HEK293 (cell line): Measurements from ENCODE around the gene TRAF3IP3.

Source experiments
- CTCF ChIP-seq: fragments of 450-650 bp; formaldehyde crosslinking; IDR thresholded peaks from 2 replicates; pipeline ENCODE4 v1.5.1; 2016; ENCODE audit warnings: missing biosample characterization, missing genetic modification characterization
- EGR2 ChIP-seq: fragments of 450-650 bp; formaldehyde crosslinking; IDR thresholded peaks from 2 replicates; pipeline ENCODE4 v1.5.1; 2016; ENCODE audit warnings: low read depth, missing biosample characterization, missing genetic modification characterization
- KLF9 ChIP-seq: fragments of 450-650 bp; formaldehyde crosslinking; IDR thresholded peaks from 2 replicates; pipeline ENCODE4 v1.5.1; 2016; ENCODE audit warnings: missing biosample characterization, missing genetic modification characterization, low read depth
- MEIS1 ChIP-seq: sonication (generic); formaldehyde crosslinking; IDR thresholded peaks from 2 replicates; pipeline ENCODE4 v1.8.1; 2022; ENCODE audit warnings: missing genetic modification reagents, mild to moderate bottlenecking, borderline replicate concordance
- SETDB1 ChIP-seq: IDR thresholded peaks from one replicate; pipeline ENCODE4 v1.6.1; 2017; ENCODE audit warnings: mild to moderate bottlenecking, low read length, moderate library complexity, mixed read lengths; ENCODE audit not compliant: insufficient read length
- ZBTB1 ChIP-seq: fragments of 450-650 bp; formaldehyde crosslinking; IDR thresholded peaks from 2 replicates; pipeline ENCODE4 v1.5.1; 2016; ENCODE audit warnings: missing biosample characterization, missing genetic modification characterization
- ZNF138 ChIP-seq: fragments of 450-650 bp; formaldehyde crosslinking; IDR thresholded peaks from 2 replicates; pipeline ENCODE4 v1.5.1; 2016; ENCODE audit warnings: missing biosample characterization, missing genetic modification characterization, borderline replicate concordance
- ZNF155 ChIP-seq: fragments of 450-650 bp; formaldehyde crosslinking; IDR thresholded peaks from 2 replicates; pipeline ENCODE4 v1.5.1; 2016; ENCODE audit warnings: missing biosample characterization, missing genetic modification characterization
- ZNF174 ChIP-seq: fragments of 450-650 bp; formaldehyde crosslinking; IDR thresholded peaks from 2 replicates; pipeline ENCODE4 v1.5.0; 2017; ENCODE audit warnings: missing biosample characterization, mild to moderate bottlenecking, missing genetic modification characterization
- ZNF175 ChIP-seq: fragments of 450-650 bp; formaldehyde crosslinking; IDR thresholded peaks from 2 replicates; pipeline ENCODE4 v1.5.1; 2016; ENCODE audit warnings: missing biosample characterization, missing genetic modification characterization
- ZNF266 ChIP-seq: fragments of 450-650 bp; formaldehyde crosslinking; IDR thresholded peaks from 2 replicates; pipeline ENCODE4 v1.5.1; 2016; ENCODE audit warnings: missing biosample characterization, missing genetic modification characterization, low read depth
- ZNF324 ChIP-seq: fragments of 450-650 bp; formaldehyde crosslinking; IDR thresholded peaks from 2 replicates; pipeline ENCODE4 v1.5.1; 2016; ENCODE audit warnings: missing biosample characterization, missing genetic modification characterization
- ZNF335 ChIP-seq: fragments of 450-650 bp; formaldehyde crosslinking; conservative IDR thresholded peaks from 2 replicates; pipeline ENCODE4 v1.5.1; 2016; ENCODE audit warnings: missing biosample characterization, missing genetic modification characterization
- ZNF350 ChIP-seq: fragments of 450-650 bp; formaldehyde crosslinking; IDR thresholded peaks from 2 replicates; pipeline ENCODE4 v1.5.0; 2017; ENCODE audit warnings: missing biosample characterization, mild to moderate bottlenecking, missing genetic modification characterization
- ZNF391 ChIP-seq: fragments of 450-650 bp; formaldehyde crosslinking; IDR thresholded peaks from 2 replicates; pipeline ENCODE4 v1.5.1; 2016; ENCODE audit warnings: low read depth, missing biosample characterization, missing genetic modification characterization, borderline replicate concordance
- ZNF501 ChIP-seq: fragments of 450-650 bp; formaldehyde crosslinking; IDR thresholded peaks from 2 replicates; pipeline ENCODE4 v1.5.1; 2016; ENCODE audit warnings: missing biosample characterization, missing genetic modification characterization
- ZNF518A ChIP-seq: fragments of 450-650 bp; formaldehyde crosslinking; conservative IDR thresholded peaks from 2 replicates; pipeline ENCODE4 v1.5.1; 2016; ENCODE audit warnings: low read depth, missing biosample characterization, missing genetic modification characterization
- ZNF596 ChIP-seq: fragments of 450-650 bp; IDR thresholded peaks from 2 replicates; pipeline ENCODE4 v1.5.0; 2018; ENCODE audit warnings: missing biosample characterization, mild to moderate bottlenecking, missing genetic modification characterization, moderate library complexity
- ZNF624 ChIP-seq: fragments of 450-650 bp; formaldehyde crosslinking; IDR thresholded peaks from 2 replicates; pipeline ENCODE4 v1.5.1; 2017; ENCODE audit warnings: missing biosample characterization, missing genetic modification characterization
- ZNF658 ChIP-seq: fragments of 450-650 bp; formaldehyde crosslinking; IDR thresholded peaks from 2 replicates; pipeline ENCODE4; 2016; ENCODE audit warnings: missing biosample characterization, missing genetic modification characterization
- ZNF792 ChIP-seq: fragments of 450-650 bp; formaldehyde crosslinking; IDR thresholded peaks from 2 replicates; pipeline ENCODE4 v1.5.1; 2016; ENCODE audit warnings: missing biosample characterization, missing genetic modification characterization
- TF ChIP-seq, protein P1 (sequence below): fragments of 450-650 bp; formaldehyde crosslinking; IDR thresholded peaks from 2 replicates; pipeline ENCODE4 v1.5.1; 2016; ENCODE audit warnings: missing biosample characterization, missing genetic modification characterization
- TF ChIP-seq, protein P2 (sequence below): fragments of 450-650 bp; formaldehyde crosslinking; IDR thresholded peaks from 2 replicates; pipeline ENCODE4 v1.5.1; 2016; ENCODE audit warnings: missing biosample characterization, missing genetic modification characterization
- TF ChIP-seq, protein P3 (sequence below): fragments of 450-650 bp; formaldehyde crosslinking; IDR thresholded peaks from 2 replicates; pipeline ENCODE4 v1.5.1; 2016; ENCODE audit warnings: missing biosample characterization, missing genetic modification characterization, low read depth

The TRAF3IP3 gene

DNA sequence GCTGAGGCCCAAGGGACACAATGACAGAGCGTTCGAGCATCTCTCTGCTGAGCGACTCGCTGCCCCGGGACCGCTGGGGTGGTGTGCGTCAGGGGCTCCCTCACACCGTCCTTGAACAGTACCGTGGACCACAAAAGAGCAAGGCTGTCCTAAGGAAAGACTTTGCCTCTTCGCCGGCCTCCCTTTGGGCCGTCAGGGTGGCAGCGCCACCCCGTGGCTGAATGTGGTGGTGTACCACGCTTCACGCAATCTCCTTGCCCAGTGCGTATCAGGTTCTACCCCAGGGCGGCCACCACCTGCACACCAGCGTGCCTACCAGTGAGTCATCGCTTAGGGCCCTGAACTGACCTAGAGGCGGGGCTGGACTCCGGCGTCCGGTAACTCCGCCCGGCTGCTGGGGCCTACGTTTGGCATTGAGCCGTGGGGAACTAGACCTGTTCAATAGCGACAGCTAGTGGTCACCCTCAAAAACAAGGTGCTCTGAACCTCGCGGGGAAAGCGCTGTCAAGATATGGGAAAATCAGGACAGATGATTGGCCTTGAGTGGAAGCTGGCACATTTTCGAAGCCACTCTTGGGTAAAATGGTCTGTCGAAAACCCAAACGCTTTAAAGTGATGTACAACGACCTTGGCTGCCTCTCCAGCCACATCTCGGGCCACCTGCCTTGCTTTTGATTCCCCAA is 8.1 kb upstream of the TRAF3IP3 start (continued):
- TF ChIP-seq ZNF324 (tag by site-specific recombination) (0 out of 2 replicates have a peak, but pooled peaks have one; percentile 45), CTCF (tag by site-specific recombination) (peak; percentile 98), ZNF174 (no peak), ZNF155 (tag by site-specific recombination) (no peak), ZNF350 (no peak), ZNF596 (tag by site-specific recombination) (no peak), EGR2 (0 out of 2 replicates have a peak, but pooled peaks have one; percentile 10), MEIS1 (no peak), ZNF658 (tag by site-specific recombination) (no peak), ZNF175 (tag by site-specific recombination) (no peak), ZNF792 (tag by site-specific recombination) (no peak), ZNF624 (tag by site-specific recombination) (no peak), SETDB1 (no peak), ZNF391 (peak; percentile 23; the same call in 1 of the 2 replicates), ZNF266 (tag by site-specific recombination) (no peak), ZBTB1 (tag by site-specific recombination) (no peak), ZNF335 (peak; percentile 55), ZNF518A (tag by site-specific recombination) (peak; percentile 50), KLF9 (tag by site-specific recombination) (no peak), ZNF501 (tag by site-specific recombination) (peak; percentile 91; the same call in 1 of the 2 replicates), ZNF138 (tag by site-specific recombination) (no peak)
- TF ChIP-seq, protein P1, sequence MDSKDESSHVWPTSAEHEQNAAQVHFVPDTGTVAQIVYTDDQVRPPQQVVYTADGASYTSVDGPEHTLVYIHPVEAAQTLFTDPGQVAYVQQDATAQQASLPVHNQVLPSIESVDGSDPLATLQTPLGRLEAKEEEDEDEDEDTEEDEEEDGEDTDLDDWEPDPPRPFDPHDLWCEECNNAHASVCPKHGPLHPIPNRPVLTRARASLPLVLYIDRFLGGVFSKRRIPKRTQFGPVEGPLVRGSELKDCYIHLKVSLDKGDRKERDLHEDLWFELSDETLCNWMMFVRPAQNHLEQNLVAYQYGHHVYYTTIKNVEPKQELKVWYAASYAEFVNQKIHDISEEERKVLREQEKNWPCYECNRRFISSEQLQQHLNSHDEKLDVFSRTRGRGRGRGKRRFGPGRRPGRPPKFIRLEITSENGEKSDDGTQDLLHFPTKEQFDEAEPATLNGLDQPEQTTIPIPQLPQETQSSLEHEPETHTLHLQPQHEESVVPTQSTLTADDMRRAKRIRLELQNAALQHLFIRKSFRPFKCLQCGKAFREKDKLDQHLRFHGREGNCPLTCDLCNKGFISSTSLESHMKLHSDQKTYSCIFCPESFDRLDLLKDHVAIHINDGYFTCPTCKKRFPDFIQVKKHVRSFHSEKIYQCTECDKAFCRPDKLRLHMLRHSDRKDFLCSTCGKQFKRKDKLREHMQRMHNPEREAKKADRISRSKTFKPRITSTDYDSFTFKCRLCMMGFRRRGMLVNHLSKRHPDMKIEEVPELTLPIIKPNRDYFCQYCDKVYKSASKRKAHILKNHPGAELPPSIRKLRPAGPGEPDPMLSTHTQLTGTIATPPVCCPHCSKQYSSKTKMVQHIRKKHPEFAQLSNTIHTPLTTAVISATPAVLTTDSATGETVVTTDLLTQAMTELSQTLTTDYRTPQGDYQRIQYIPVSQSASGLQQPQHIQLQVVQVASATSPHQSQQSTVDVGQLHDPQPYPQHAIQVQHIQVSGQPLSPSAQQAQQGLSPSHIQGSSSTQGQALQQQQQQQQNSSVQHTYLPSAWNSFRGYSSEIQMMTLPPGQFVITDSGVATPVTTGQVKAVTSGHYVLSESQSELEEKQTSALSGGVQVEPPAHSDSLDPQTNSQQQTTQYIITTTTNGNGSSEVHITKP (tag by site-specific recombination): peak; percentile 66
- TF ChIP-seq, protein P2, sequence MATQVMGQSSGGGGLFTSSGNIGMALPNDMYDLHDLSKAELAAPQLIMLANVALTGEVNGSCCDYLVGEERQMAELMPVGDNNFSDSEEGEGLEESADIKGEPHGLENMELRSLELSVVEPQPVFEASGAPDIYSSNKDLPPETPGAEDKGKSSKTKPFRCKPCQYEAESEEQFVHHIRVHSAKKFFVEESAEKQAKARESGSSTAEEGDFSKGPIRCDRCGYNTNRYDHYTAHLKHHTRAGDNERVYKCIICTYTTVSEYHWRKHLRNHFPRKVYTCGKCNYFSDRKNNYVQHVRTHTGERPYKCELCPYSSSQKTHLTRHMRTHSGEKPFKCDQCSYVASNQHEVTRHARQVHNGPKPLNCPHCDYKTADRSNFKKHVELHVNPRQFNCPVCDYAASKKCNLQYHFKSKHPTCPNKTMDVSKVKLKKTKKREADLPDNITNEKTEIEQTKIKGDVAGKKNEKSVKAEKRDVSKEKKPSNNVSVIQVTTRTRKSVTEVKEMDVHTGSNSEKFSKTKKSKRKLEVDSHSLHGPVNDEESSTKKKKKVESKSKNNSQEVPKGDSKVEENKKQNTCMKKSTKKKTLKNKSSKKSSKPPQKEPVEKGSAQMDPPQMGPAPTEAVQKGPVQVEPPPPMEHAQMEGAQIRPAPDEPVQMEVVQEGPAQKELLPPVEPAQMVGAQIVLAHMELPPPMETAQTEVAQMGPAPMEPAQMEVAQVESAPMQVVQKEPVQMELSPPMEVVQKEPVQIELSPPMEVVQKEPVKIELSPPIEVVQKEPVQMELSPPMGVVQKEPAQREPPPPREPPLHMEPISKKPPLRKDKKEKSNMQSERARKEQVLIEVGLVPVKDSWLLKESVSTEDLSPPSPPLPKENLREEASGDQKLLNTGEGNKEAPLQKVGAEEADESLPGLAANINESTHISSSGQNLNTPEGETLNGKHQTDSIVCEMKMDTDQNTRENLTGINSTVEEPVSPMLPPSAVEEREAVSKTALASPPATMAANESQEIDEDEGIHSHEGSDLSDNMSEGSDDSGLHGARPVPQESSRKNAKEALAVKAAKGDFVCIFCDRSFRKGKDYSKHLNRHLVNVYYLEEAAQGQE (tag by site-specific recombination): peak; percentile 71
- TF ChIP-seq, protein P3, sequence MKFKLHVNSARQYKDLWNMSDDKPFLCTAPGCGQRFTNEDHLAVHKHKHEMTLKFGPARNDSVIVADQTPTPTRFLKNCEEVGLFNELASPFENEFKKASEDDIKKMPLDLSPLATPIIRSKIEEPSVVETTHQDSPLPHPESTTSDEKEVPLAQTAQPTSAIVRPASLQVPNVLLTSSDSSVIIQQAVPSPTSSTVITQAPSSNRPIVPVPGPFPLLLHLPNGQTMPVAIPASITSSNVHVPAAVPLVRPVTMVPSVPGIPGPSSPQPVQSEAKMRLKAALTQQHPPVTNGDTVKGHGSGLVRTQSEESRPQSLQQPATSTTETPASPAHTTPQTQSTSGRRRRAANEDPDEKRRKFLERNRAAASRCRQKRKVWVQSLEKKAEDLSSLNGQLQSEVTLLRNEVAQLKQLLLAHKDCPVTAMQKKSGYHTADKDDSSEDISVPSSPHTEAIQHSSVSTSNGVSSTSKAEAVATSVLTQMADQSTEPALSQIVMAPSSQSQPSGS (tag by site-specific recombination): no peak
